ENCODE results near the gene RGS6. TPM values are rescaled to one million over a fixed set of nuclear protein-coding genes. Genes with fewer than 3 reads are reported as not detected.

Gene RGS6
- total RNA-seq, 1 donor from 2014 or later, result 5.1 TPM

GRCh38 chr14:72213424-72213823 is 281.2 kb downstream of the RGS6 start:
- Mint-ChIP-seq H3K4me3 (ENCODE audit: low read depth) (no peak overlapping the region), H3K4me1 (ENCODE audit: low read depth) (peaks cover 32% of the 10 kb centered on the region), H3K9me3 (ENCODE audit: low read depth) (peaks cover 5% of the 10 kb centered on the region), H3K27ac (peak overlapping the region; percentile 11), H3K27me3 (peaks cover 47% of the 10 kb centered on the region), H3K36me3 (ENCODE audit: insufficient read depth) (no peaks in the 10 kb centered on the region)
- DNase-seq (ENCODE audit: low spot score, unreplicated experiment), result no peak
- no peak for TF ChIP-seq CTCF (IDR thresholded peaks at IDR 0.05; ENCODE audit: unreplicated experiment)

GRCh38 chr14:72215080-72215479 is 282.9 kb downstream of the RGS6 start:
- Mint-ChIP-seq H3K4me1 (ENCODE audit: low read depth) (peaks cover 28% of the 10 kb centered on the region), H3K4me3 (ENCODE audit: low read depth) (no peak overlapping the region), H3K9me3 (ENCODE audit: low read depth) (peaks cover 9% of the 10 kb centered on the region), H3K27me3 (peaks cover 38% of the 10 kb centered on the region), H3K36me3 (ENCODE audit: insufficient read depth) (no peaks in the 10 kb centered on the region), H3K27ac (no peak overlapping the region)
- DNase-seq (ENCODE audit: low spot score, unreplicated experiment), result no peak
- no peak for TF ChIP-seq CTCF (IDR thresholded peaks at IDR 0.05; ENCODE audit: unreplicated experiment)

GRCh38 chr14:72217135-72217534 is 284.9 kb downstream of the RGS6 start:
- H3K27ac Mint-ChIP-seq, result no peak overlapping the region
- H3K9me3 Mint-ChIP-seq (ENCODE audit: low read depth), result peaks cover 25% of the 10 kb centered on the region
- TF ChIP-seq CTCF (IDR thresholded peaks at IDR 0.05; ENCODE audit: unreplicated experiment), result no peak
- peaks cover 24% of the 10 kb centered on the region for H3K27me3 Mint-ChIP-seq
- H3K4me3 Mint-ChIP-seq (ENCODE audit: low read depth), result no peak overlapping the region
- H3K36me3 Mint-ChIP-seq (ENCODE audit: insufficient read depth), result peaks cover 1% of the 10 kb centered on the region
- peaks cover 15% of the 10 kb centered on the region for H3K4me1 Mint-ChIP-seq (ENCODE audit: low read depth)
- no peak for DNase-seq (ENCODE audit: low spot score, unreplicated experiment)

- H3K36me3 Mint-ChIP-seq (ENCODE audit: insufficient read depth), result peaks cover 1% of the 10 kb centered on the region
- H3K4me3 Mint-ChIP-seq (ENCODE audit: low read depth), result no peak overlapping the region
- H3K27ac Mint-ChIP-seq, result no peak overlapping the region
- DNase-seq (ENCODE audit: low spot score, unreplicated experiment), result no peak
- H3K4me1 Mint-ChIP-seq (ENCODE audit: low read depth), result no peaks in the 10 kb centered on the region
- H3K27me3 Mint-ChIP-seq, result peaks cover 2% of the 10 kb centered on the region
- TF ChIP-seq CTCF (IDR thresholded peaks at IDR 0.05; ENCODE audit: unreplicated experiment), result no peak
- peaks cover 20% of the 10 kb centered on the region for H3K9me3 Mint-ChIP-seq (ENCODE audit: low read depth)
Measured at GRCh38 chr14:72222046-72222445, 289.8 kb downstream of the RGS6 start.

- TF ChIP-seq CTCF (IDR thresholded peaks at IDR 0.05; ENCODE audit: unreplicated experiment), result no peak
- H3K9me3 Mint-ChIP-seq (ENCODE audit: low read depth), result no peaks in the 10 kb centered on the region
- no peak overlapping the region for H3K4me3 Mint-ChIP-seq (ENCODE audit: low read depth)
- H3K27ac Mint-ChIP-seq, result no peak overlapping the region
- DNase-seq (ENCODE audit: low spot score, unreplicated experiment), result no peak
- peaks cover 17% of the 10 kb centered on the region for H3K27me3 Mint-ChIP-seq
- H3K36me3 Mint-ChIP-seq (ENCODE audit: insufficient read depth), result no peaks in the 10 kb centered on the region
- H3K4me1 Mint-ChIP-seq (ENCODE audit: low read depth), result no peaks in the 10 kb centered on the region
Measured at GRCh38 chr14:72236629-72237028, 304.4 kb downstream of the RGS6 start.

Data from progenitor cell of endocrine pancreas (in vitro differentiated cells).